Neuron (in vitro differentiated cells): Measurements from ENCODE around the gene ATP2B2.

Experiments used
- H2AFZ ChIP-seq: one replicate; pipeline ENCODE4 v1.6.1; 2013; ENCODE audit warnings: low read depth, mild to moderate bottlenecking, inconsistent platforms, low read length, moderate library complexity
- H3K27me3 ChIP-seq: one replicate; pipeline ENCODE4 v1.6.1; 2013; ENCODE audit warnings: low read length; ENCODE audit not compliant: insufficient read depth
- H3K36me3 ChIP-seq: one replicate; pipeline ENCODE4 v1.6.1; 2013; ENCODE audit warnings: low read length; ENCODE audit not compliant: insufficient read depth
- H3K4me1 ChIP-seq: one replicate; pipeline ENCODE4 v1.6.1; 2013; ENCODE audit warnings: low read length; ENCODE audit not compliant: insufficient read depth
- H3K4me3 ChIP-seq: 2 replicates; pipeline ENCODE4 v1.5.1; 2013; ENCODE audit warnings: mild to moderate bottlenecking, low read length, moderate library complexity
- H3K9me3 ChIP-seq: one replicate; pipeline ENCODE4 v1.6.1; 2013; ENCODE audit warnings: low read length

The ATP2B2 gene

DNA sequence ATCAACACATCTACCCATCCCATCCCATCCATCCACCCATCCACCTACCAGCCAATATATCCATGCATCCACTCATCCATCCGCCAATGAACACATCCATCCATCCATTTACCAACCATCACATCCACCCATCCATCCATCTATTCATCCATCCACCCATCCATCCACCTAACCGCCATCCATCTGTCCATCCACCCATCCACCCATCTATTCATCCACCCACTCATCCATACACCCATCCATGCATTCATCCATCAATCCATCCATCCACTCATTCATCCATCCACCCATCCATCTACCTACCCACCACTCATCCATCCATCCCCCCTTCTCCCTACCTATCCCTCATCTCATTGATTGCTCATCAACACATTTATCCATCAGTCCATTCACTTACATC lies 136.9 kb downstream of the ATP2B2 start:
- Histone ChIP-seq H3K27me3 (no peaks in the 10 kb centered on the region), H3K36me3 (no peaks in the 10 kb centered on the region), H3K4me3 (no peak overlapping the region), H2AFZ (no peak overlapping the region), H3K9me3 (no peaks in the 10 kb centered on the region), H3K4me1 (peaks cover 9% of the 10 kb centered on the region)

DNA sequence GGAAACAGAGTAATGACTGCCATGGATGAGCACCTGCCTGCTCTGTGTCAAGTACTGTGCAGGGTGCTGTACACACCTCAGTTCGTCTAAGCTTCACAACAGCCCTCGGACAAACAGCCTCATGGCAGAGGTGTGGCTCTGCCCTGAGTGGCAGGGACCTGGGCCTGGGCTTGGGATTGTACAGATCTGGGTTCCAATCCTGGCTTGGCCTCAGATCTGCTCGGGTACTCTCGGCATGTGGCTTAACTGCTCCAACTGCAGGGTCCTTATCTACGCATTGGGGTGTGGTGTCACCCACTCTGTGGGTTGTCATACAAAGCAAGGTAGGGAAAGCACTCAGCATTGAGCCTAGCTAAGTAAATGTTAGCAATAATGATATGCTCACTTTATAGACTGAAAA lies 137.9 kb downstream of the ATP2B2 start:
- no peak overlapping the region for H2AFZ ChIP-seq
- H3K9me3 ChIP-seq = no peaks in the 10 kb centered on the region
- H3K4me1 ChIP-seq = peaks cover 9% of the 10 kb centered on the region
- H3K4me3 ChIP-seq = no peak overlapping the region
- H3K36me3 ChIP-seq = no peaks in the 10 kb centered on the region
- H3K27me3 ChIP-seq = peaks cover under 1% of the 10 kb centered on the region

DNA sequence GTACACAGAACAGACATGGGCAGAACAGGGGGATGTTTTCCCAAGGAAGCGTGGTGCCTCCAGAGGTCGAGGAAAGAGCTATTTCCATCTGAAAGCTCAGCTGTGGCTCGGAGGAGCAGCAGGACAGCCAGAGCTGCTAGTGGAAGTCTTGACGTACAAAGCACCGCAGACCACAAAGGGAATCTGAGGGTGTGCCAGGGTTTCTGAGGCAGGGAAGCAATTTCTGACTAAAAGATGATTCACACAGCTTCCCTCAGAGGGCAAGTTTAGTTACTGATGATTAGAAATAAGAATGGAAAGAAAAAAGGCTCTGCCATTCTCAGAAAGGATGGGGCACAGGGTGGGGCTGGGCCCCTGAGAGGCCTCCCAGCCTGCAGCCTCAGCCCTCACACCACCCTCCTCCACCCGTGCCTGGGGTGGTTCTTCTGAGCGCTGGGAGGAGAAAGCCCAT lies 138.7 kb downstream of the ATP2B2 start:
- H3K27me3 ChIP-seq = peaks cover 7% of the 10 kb centered on the region
- H3K36me3 ChIP-seq = no peaks in the 10 kb centered on the region
- no peak overlapping the region for H2AFZ ChIP-seq
- no peaks in the 10 kb centered on the region for H3K9me3 ChIP-seq
- H3K4me3 ChIP-seq = no peak overlapping the region
- peaks cover 9% of the 10 kb centered on the region for H3K4me1 ChIP-seq

DNA sequence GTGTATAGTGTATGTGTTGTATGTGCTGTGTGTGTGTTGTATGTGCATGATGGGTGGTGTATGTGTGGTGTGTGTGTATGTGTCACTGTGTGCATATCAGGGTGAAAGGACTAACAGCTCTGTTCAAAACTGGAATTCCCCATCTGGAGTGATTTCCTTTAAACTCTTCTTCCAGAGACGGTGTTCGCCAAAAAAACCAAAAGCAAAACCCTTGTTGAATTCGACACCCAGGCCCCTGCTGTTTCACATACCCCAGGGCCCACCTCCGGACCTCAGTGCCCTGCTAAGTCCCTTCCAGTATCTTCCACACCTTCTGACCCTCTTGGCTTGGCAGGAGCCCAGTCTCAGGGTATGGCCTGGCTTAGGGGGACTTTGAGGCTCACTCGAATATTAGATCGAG lies 139.6 kb downstream of the ATP2B2 start:
- H2AFZ ChIP-seq = no peak overlapping the region
- H3K4me3 ChIP-seq = no peak overlapping the region
- H3K36me3 ChIP-seq = no peaks in the 10 kb centered on the region
- H3K4me1 ChIP-seq = peaks cover 5% of the 10 kb centered on the region
- no peaks in the 10 kb centered on the region for H3K9me3 ChIP-seq
- H3K27me3 ChIP-seq = peaks cover 9% of the 10 kb centered on the region

DNA sequence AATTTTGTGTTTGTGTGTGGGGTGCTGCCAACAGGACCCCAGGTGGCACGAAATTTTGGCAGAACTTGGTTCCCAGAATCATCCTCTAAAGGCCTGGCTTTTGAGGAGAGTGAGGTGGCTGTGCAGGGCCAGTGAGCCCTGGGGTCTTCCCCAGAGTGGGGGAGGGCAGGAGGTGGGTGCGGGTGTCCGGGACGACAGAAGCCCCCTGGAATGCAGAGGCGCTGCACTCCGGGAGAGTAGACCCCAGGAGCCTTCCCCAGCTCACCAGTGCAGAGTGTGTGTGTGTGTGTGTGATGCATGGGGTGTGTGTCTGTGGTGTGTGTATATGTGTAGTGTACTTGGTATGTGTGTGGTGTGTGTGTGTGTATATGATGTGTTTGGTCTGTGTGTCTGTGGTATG lies 140.1 kb downstream of the ATP2B2 start:
- H3K9me3 ChIP-seq = no peaks in the 10 kb centered on the region
- H2AFZ ChIP-seq = no peak overlapping the region
- no peak overlapping the region for H3K4me3 ChIP-seq
- peaks cover 5% of the 10 kb centered on the region for H3K4me1 ChIP-seq
- no peaks in the 10 kb centered on the region for H3K36me3 ChIP-seq
- peaks cover 9% of the 10 kb centered on the region for H3K27me3 ChIP-seq

DNA sequence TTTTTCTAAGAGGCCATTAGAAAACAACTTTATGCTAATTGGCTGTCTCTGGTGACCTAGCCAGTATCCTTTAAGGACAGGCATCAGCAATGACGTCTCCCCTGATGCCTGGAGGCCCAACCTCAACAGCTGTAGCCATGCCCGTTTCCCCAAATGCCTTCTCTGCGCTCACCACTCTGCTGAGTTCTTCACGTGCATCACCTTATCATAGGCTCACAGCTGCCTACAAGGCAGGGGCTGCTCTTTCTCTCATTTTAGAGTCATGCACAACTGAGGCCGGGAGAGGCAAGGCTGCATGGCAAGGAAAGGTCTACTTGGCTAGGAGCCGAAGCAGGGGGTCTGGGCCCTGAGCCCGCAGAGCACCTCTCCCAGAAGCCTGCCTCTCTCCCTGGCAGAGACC lies 140.6 kb downstream of the ATP2B2 start:
- Histone ChIP-seq H3K9me3 (no peaks in the 10 kb centered on the region), H3K36me3 (no peaks in the 10 kb centered on the region), H2AFZ (no peak overlapping the region), H3K4me3 (no peak overlapping the region), H3K27me3 (peaks cover 9% of the 10 kb centered on the region), H3K4me1 (peaks cover 5% of the 10 kb centered on the region)

DNA sequence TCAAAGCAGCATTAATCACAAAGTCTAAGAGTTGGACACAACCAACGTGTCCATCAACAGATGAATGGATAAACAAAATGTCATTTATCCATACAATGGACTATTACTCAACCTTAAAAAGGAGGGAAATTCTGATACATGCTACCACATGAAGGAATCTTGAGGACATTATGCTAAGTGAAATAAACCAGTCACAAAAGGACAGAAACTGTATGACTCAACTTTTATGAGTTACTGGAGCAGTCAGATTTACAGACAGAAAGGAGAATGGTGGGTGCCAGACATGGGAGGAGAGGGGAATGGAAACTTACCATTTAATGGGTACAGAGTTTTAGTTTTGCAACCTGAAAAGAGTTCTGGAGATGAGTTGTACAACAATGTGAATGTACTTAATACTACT lies 141.5 kb downstream of the ATP2B2 start:
- Histone ChIP-seq H3K4me1 (peaks cover 5% of the 10 kb centered on the region), H3K27me3 (peaks cover 9% of the 10 kb centered on the region), H3K4me3 (no peak overlapping the region), H3K9me3 (no peaks in the 10 kb centered on the region), H3K36me3 (no peaks in the 10 kb centered on the region), H2AFZ (no peak overlapping the region)

DNA sequence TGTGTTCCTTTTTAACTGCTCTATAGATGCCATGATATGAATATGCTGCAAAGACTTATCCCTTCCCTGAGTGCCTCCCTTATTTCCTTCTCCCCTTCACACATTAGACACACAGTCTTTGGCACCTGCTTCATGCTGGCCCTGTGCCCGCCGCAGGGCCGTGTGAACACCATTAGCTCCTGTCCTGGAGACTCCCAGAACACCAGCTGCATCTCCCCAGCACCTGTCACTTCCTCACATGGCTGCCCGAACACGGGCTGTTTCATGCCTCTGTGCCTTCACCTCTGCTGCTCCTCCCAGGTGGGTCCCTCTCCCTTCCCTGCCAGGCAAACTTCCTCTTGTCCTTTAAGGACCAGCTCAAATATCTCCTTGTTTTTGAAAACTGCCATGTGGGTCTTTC lies 144.0 kb downstream of the ATP2B2 start:
- Histone ChIP-seq H3K4me3 (no peak overlapping the region), H2AFZ (no peak overlapping the region), H3K9me3 (no peaks in the 10 kb centered on the region), H3K4me1 (no peaks in the 10 kb centered on the region), H3K27me3 (peaks cover 9% of the 10 kb centered on the region), H3K36me3 (no peaks in the 10 kb centered on the region)

DNA sequence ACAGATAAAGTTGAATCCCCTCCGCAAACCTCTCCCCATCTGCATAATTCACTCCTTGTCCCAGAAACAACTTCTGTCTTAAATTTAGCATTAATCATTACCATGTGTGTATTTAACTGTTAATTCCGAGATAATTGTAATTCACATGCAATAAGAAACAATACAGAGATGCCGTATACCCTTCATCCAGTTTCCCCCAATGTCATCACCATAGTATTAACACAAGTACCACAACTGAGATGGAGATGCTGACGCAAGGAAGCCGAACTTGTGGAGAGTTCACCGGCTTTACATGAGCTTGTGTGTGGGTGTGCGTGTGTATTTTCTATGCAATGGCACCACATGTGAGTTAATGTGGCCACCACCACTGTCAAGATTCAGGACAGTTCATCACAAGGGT lies 144.9 kb downstream of the ATP2B2 start:
- Histone ChIP-seq H2AFZ (no peak overlapping the region), H3K27me3 (peaks cover 9% of the 10 kb centered on the region), H3K9me3 (no peaks in the 10 kb centered on the region), H3K4me3 (no peak overlapping the region), H3K36me3 (no peaks in the 10 kb centered on the region), H3K4me1 (no peaks in the 10 kb centered on the region)

DNA sequence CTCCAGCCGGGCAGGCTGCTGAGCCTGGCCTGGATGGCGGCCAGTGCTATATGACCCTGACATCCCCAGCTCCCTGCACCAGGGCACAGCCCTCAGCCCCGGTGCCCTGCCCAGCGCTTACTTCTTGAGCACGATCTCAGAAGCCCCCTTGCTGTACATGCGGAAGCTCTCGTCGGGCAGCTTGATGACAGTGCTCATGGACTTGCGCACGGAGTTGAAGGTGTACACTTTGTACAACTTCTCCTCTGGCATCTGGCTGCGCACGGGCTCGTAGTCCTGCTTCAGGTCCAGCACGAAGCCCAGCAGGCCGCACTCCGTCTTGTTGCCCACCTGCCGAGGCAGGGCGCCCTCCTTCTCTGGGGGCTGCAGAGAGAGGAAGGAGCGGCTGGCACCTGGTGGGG lies 145.6 kb downstream of the ATP2B2 start:
- H3K27me3 ChIP-seq = peaks cover 14% of the 10 kb centered on the region

DNA sequence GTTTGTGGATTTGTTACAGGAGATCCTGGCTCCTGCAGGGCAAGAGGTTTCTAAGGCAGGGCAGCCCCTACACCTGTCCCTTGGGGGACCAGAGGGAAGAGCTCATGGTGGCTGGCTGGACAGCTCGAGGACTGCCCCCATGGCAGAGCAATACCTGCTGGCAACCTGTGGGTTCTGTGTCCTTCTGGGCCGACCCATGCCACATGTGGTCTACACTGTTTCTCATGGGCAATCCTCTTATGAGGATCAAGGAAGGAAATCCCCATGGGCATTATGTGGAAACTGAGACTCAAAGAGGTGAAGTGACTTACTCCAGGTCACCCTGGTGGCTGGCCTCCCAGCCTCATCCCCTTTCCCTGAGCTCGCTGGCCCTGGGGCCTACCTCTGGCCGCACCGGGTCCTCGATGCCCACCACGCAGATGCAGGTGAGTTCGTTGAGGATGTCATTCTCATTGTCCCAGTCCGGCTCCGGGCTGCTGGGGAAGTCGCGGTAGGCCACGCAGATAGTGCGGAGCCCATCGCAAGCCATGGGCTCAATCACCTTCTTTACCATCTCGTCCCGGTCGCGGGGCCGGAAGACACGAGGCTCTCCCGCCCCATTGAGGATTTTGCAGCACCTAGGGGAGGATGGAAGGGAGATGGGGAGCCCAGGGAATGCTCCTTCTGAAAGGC lies 146.9 kb downstream of the ATP2B2 start:
- no peak overlapping the region for H2AFZ ChIP-seq
- H3K4me1 ChIP-seq = no peaks in the 10 kb centered on the region
- no peak overlapping the region for H3K4me3 ChIP-seq
- H3K36me3 ChIP-seq = no peaks in the 10 kb centered on the region
- no peaks in the 10 kb centered on the region for H3K9me3 ChIP-seq
- H3K27me3 ChIP-seq = peaks cover 22% of the 10 kb centered on the region

More for the DNA sequence above, 145.6 kb downstream of the ATP2B2 start:
- no peak overlapping the region for H2AFZ ChIP-seq
- no peak overlapping the region for H3K4me3 ChIP-seq
- no peaks in the 10 kb centered on the region for H3K36me3 ChIP-seq
- no peaks in the 10 kb centered on the region for H3K4me1 ChIP-seq
- no peaks in the 10 kb centered on the region for H3K9me3 ChIP-seq

DNA sequence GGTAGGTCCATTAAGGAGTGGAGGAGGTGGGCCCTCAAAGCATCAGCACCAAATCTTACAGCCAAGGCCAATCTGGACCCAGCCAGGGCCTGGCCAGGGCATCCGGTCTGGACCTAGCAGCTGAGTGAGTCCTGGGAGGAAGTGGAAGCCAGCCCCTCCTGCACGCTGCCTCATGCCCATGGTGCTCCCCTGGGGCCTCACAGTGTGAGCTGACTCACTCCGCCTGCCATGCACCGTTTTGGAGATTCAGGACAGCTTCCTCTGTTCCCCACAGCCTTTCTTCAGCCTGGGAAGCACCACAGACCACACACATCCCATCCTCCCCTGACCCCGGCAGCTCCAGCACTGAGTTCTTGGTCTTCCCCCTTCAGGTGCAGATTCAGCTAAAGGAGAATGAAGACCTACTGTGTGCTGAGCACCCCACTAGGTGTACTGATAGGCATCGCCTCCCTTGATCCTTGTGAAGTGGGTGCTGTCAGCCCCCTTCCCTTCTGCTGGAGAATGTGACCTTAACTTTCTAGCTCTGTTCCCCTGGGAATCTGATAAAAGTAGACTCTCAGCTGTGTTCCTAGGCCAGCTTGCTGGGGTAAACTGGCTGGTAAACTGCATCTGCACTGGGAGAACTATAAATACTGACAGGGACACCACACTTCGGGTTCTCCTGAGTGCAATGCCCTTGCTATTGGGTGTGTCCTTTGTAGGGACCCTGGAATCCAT lies 147.6 kb downstream of the ATP2B2 start:
- Histone ChIP-seq H3K9me3 (no peaks in the 10 kb centered on the region), H2AFZ (no peak overlapping the region), H3K4me3 (no peak overlapping the region), H3K36me3 (no peaks in the 10 kb centered on the region), H3K27me3 (peaks cover 25% of the 10 kb centered on the region), H3K4me1 (no peaks in the 10 kb centered on the region)

DNA sequence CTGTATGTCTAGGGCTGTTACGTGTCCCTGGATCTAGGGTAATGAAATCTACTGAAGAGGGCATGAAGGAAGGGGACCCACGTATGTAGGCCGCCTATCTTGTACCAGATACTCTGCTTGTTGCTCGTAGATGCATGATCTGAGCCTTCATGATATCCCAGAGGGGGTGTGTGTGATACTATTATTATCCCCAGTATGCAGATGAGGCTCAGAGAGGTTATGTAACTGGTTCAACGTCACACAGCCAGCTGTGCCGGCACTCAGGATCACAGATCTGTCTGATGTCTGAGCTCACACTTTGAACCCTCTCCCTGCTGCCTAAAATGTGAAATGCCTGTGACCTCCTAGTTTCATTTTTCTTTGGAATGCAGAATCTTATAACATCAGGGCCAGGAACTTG lies 148.3 kb downstream of the ATP2B2 start:
- H3K27me3 ChIP-seq = peaks cover 23% of the 10 kb centered on the region
- no peak overlapping the region for H3K4me3 ChIP-seq
- no peaks in the 10 kb centered on the region for H3K9me3 ChIP-seq
- H3K36me3 ChIP-seq = no peaks in the 10 kb centered on the region
- no peaks in the 10 kb centered on the region for H3K4me1 ChIP-seq
- no peak overlapping the region for H2AFZ ChIP-seq
